Activated T-helper 1 cell treated with Interleukin-2 at 50 U/mL for 16 hours (primary cell): ENCODE measurements around the gene A4GALT.

Experiments used
- DNase-seq: peaks from one replicate; pipeline ENCODE4 v3.0.0-alpha.2; 2020; ENCODE audit warnings: low read depth

A4GALT gene

DNA sequence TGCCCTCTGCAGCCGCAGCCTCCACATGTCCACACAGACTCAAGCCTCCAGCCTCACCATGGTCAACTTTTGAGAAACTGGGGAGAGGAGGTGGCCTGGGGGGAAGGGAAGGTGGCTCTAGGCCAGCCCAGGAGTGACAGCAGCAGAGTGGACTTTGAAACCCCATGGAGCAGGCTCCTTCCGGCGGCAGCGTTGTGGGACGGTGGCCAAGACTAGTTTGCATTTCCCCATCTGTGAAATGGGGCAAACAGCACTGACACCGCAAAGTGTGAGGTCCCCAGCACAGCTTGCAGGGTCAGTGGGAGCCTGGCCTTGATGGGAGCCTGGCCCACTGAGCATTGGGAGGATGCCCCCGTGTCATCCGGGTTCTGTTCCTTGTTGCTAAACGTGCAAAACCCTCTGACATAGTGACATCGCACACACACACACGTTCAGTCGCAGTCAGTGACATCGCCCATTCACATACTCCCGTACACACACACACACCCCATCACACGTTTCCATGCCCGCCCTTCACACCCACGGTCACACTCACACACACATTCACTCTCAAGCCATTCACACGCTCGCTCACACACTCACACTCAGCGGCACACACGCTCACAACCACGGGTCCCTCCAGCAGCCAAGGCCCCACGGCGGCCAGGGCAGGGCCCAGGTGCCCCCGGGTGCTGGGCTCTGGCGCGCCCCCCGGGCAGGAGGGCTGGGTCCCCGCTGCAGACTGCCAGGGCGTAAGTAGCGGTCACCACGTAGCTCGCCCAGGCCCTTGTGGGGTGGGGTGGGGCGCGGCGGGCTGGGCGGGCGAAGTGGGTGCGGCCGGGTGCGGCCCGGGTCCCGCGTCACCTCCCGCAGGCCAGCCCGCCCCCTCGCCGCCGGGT lies 72.1 kb downstream of the A4GALT start:
- DNase-seq, result no peak

DNA sequence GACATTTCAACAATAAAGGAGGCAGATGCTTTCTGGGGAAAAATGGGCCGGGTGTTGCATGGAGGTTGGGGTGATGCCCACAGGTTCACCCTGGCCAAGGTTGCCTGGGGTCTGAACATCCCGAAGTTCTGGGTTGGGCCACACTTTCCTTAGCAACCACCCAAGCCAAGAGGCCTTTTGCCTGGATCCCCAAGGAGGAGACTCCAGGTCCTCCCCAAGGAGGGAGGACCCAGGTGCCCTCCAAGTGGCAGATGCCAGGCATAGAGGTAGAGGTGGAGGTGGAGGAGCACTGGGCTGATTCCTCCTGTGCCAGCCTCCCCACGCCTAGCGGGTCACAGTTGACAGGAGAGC lies 72.7 kb downstream of the A4GALT start:
- no peak for DNase-seq

DNA sequence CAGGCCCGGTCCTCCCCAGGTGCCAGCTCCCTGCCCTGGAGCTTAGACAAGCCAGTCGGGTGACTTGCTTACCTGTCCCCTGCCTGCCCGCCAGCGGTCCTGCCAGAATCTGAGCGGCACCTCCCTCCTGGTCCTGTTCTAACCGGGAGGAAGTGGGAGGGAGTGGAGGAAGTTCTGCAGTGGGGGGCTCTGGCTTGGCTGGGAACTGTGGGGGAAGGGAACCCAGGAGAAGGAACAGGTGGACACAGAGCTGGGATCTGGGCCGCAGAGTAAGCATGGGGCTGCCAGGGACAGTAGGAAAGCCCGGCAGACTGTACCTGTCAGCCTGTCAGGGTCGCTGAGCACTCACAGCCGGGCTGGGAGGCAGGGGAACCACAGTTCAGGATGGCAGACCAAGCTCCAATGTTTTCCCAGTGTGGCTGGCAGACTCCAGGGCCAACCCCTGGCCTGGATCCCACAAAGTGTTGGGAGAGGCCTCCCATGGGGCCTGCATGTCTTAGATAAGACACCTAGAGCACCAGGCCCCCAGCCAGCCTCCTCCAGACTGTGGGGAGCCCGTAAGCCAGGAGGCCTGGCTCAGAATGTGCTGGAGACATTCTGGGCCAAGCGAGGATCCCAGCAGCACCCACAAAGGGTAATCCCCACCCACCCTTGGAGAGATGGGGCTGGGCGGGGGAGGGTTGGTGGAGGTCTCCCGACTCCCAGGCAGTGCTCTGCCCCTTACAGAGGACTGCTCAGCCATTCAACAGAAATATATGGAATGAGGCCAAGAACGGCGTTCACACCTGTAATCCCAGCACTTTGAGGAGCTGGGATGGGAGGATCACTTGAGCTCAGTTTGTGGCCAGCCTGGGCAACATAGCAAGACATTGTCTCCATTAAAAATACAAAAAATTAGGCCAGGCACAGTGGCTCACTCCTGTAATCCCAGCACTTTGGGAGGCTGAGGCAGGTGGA lies 73.8 kb downstream of the A4GALT start:
- no peak for DNase-seq

DNA sequence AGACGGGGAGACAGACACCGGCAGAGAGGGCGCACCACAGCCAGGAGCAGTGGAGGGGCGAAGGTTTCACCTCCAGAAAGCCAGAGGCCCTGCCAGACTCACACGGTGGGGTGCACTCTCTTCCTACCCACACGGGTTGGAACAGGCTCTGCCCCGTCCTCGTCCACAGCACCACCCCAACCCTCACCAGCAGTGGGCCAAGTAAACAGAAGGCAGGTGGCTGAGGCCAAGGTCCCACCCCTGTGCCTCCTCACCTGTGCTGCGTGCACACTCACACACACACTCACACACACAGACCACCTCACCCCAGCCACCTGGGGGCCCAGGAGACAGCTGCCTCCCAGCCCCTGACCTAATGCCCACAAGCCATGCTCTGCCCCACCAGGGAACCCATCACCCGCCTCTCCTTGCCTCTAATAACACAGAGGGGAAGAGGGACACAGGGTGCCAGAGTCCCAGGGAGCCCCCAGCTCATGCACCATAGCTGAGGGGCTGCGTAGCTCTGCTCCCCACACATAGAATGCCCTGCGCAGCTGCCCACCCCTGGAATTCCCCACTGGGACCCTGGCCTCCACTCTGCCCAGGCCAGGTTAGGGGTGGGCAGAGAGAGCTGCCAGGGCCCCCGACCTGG lies 74.6 kb downstream of the A4GALT start:
- no peak for DNase-seq

DNA sequence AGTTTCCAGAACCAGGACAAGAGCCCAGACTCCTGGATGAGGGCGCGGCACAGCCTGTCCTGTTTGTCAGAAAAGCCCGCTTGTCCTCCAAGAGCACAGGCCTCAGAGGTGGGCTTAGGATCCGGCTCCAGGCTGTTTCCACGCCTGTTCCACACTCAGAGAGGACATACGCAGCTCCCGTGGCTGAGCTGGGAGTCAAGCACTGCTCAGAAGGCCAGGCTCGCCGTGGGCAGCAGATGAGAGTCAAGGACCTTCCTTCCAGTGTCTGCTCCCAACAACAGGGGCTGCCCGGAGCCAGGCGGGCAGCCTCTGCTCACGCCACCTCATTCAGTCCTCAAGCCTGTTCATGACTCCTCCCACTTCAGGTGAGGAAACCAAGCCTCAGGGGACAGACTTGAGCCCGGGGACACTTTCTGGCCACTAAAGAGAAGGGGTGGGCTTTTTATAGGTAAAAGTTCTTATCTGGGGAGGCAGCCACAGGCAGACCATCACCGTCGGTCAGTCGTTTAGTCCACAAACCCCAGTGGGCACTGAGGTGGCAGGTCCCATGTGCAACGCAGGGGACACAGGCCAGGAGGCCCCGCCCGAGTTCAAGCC lies 75.2 kb downstream of the A4GALT start:
- DNase-seq, result no peak

DNA sequence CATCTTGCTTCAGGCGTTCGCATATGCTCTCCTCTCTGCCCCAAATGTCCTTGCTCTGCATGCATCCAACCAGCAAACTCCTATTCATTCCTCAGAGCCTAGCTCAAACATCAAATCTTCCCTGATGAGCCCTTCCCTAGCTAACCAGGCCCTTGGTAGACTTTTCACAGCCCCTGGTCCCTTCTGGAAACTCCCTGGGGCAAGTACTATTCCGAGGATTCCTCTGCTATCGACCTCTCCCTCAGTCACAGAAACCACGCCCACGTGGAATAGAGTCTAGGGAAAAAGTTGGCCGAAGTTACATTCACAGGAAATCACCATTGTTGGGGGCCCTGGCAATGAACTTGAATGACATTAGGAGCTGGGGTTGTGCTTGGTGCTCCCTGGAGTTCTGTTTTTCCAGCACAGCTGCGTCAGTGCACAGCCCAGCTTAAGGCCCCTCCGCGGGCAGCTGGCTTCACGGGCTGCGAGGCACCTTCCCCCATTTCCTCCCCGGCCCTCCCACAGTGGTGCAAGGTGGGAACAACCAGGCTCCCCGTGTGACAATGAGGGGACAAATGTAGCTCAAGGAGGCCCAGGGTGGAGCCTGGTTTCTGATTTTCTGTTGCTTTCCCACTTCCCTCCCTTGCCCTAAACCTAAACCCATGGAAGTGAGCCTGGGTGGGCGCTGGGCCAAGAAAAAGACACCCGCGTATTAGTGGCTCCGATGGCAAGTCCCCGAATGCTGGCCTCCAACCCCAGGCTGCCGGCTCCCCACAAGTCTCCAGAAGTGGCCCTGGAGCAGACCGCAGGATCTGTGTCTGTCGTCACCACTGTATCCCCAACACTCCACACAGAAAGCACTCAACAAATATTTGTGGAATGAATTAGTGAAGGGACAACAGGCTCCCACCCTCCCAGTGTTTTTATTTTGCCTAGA lies 76.0 kb downstream of the A4GALT start:
- no peak for DNase-seq

DNA sequence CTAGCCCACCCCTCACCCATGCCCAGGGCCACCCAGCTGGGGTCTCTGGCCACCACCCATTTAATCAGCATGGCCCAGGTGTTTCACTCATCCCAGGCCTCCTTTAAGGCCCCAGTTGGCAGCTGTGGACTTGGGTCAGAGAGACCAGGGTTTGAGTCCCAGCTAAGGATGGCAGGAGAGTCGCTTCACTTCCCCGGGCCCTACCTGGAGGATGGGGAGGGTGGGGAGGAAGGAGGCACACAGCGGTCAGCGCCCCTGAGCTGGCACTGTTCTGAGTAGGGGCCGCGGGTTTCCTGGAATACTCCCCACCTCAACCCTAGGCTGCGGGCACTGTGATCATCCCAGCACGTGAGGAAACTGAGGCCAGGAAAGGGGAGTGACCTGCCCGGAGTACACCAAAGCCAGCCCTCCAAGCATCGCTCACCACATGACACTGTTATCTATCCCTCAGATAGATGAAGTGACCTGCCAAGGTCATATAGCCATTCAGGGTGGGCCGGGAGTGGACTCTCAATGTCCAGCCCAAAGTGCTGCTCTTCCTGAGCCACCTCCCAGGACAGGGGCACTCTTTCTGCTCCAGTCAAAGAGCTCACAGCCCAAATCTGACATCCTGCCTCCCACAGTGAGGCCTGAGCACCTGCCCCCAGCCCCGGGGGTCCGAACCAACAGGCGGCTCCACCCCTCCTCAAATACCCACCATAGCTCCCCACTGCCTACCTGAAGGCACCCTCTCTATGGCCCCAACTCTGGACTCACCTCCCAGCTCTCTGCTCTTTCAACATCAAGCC lies 76.8 kb downstream of the A4GALT start:
- DNase-seq, result no peak

DNA sequence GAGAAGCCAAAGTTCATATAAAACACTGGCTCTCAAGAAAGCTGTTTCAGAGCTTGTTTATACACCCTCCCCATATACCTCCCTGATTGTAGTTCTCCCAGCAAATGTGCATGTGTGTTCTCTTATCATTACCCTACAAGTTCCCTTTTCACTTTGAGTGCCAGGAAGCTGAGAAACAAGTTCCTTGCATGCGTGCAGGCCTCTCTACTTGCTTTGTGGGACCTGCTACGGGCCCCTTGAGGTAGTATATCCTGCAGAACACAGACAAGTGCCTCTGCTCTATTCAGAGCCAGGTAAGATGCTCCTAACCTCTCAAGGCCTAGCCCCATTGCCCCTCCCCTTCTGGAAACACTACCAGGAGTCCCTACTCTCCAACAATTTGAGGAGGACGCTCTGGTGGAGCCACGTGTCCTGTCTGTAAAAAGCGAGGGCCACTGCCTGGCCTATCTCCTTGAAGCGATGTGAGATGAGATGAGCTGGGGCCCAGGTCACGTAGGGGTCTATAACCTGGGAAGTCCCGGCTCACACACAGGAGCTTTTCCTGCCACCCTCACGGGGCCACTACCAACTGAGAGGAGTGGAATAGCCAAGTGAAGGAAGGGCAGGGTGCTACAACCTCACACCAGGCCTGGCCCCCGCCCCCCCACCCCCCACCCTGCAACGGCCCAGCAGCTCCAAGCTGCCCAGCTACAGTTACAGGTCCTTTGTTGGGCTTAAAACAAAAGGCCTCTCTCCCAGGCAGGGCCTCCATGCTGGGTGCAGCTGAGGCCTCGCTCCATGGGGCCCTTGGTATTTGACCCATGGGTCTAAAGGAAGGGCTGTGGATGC lies 77.7 kb downstream of the A4GALT start:
- no peak for DNase-seq
